Skeletal muscle satellite cell (primary cell): Measurements from ENCODE around the gene B4GALT2.

ENCODE experiments used
- H3K27me3 ChIP-seq: 2 replicates; pipeline ENCODE4 v1.7.0; 2013; ENCODE audit warnings: low read length; ENCODE audit not compliant: control insufficient read depth, insufficient read depth
- H3K36me3 ChIP-seq: 2 replicates; pipeline ENCODE4 v1.7.0; 2013; ENCODE audit warnings: mild to moderate bottlenecking, control low read depth, low read length; ENCODE audit not compliant: insufficient read depth
- H3K4me1 ChIP-seq: 2 replicates; pipeline ENCODE4 v1.7.0; 2013; ENCODE audit warnings: low read length; ENCODE audit not compliant: control insufficient read depth, insufficient read depth
- H3K4me2 ChIP-seq: 2 replicates; pipeline ENCODE4 v1.7.0; 2013; ENCODE audit warnings: mild to moderate bottlenecking, low read length
- H3K4me3 ChIP-seq: 2 replicates; pipeline ENCODE4 v1.7.0; 2013; ENCODE audit warnings: low read length
- H3K9ac ChIP-seq: 2 replicates; pipeline ENCODE4 v1.7.0; 2013; ENCODE audit warnings: mild to moderate bottlenecking, low read depth, low read length, moderate library complexity
- H3K9me3 ChIP-seq: replicated peaks from 2 replicates; pipeline ENCODE4 v1.7.0; 2013; ENCODE audit warnings: mild to moderate bottlenecking, control low read depth, low read length

B4GALT2 gene

GRCh38 chr1:44040418-44040817 is 61.4 kb downstream of the B4GALT2 start:
- Histone ChIP-seq H3K4me1 (peaks cover 53% of the 10 kb centered on the region), H3K4me3 (no peak overlapping the region), H3K9ac (no peak overlapping the region), H3K27me3 (no peaks in the 10 kb centered on the region), H3K9me3 (no peaks in the 10 kb centered on the region), H3K36me3 (no peaks in the 10 kb centered on the region), H3K4me2 (no peak overlapping the region)
